AG10803 (cell line): ENCODE results near the gene FCN1.

Experiments
- DNase-seq: peaks from one replicate; pipeline ENCODE4 v3.0.0; 2010; ENCODE audit warnings: low read depth
- H3K4me3 ChIP-seq: 2 replicates; pipeline ENCODE4 v1.5.1; 2011; ENCODE audit warnings: mild to moderate bottlenecking, low read length, control low read depth
- CTCF ChIP-seq: conservative IDR thresholded peaks from 2 replicates; pipeline ENCODE4 v1.5.1; 2011; ENCODE audit warnings: mild to moderate bottlenecking, low read length, control low read depth, inconsistent platforms

Gene FCN1

GRCh38 chr9:134917431-134918373 lies at the start of gene FCN1:
FCN1 (minus strand) TSS chr9:134917912; CDS start chr9:134917871, 41 bp downstream.
- DNase-seq: no peak
- no peak within 1 kb of the TSS for H3K4me3 ChIP-seq
- no peak for TF ChIP-seq CTCF

- no peak overlapping the region for H3K4me3 ChIP-seq
- no peak for DNase-seq
- TF ChIP-seq CTCF: no peak
Measured at GRCh38 chr9:134966697-134967546, 49.2 kb upstream of the FCN1 start.

- no peak overlapping the region for H3K4me3 ChIP-seq
- DNase-seq: no peak
- no peak for TF ChIP-seq CTCF
Measured at GRCh38 chr9:134966270-134966669, 48.6 kb upstream of the FCN1 start.

GRCh38 chr9:134965851-134966250 lies 48.1 kb upstream of the FCN1 start:
- no peak for TF ChIP-seq CTCF
- no peak overlapping the region for H3K4me3 ChIP-seq
- DNase-seq: no peak

- no peak for TF ChIP-seq CTCF
- DNase-seq: no peak
- no peak overlapping the region for H3K4me3 ChIP-seq
Measured at GRCh38 chr9:134965411-134965810, 47.7 kb upstream of the FCN1 start.

- H3K4me3 ChIP-seq: no peak overlapping the region
- no peak for TF ChIP-seq CTCF
- DNase-seq: no peak
Measured at GRCh38 chr9:134964271-134965055, 46.8 kb upstream of the FCN1 start.
